Mesenchymal stem cell (in vitro differentiated cells and primary cell): Measurements from ENCODE around the gene BACH1.

ENCODE experiments used
- DNase-seq: peaks from one replicate; pipeline ENCODE4 v3.0.0-alpha.2; 2013
- H2AFZ ChIP-seq: one replicate; pipeline ENCODE4 v1.6.1; 2013; ENCODE audit warnings: low read depth, mild to moderate bottlenecking, control low read depth, inconsistent platforms, low read length, moderate library complexity
- H2AK5ac ChIP-seq: 2 replicates; pipeline ENCODE4 v1.6.1; 2013; ENCODE audit warnings: low read length, moderate library complexity, mild to moderate bottlenecking, inconsistent platforms; ENCODE audit not compliant: severe bottlenecking
- H2BK120ac ChIP-seq: one replicate; pipeline ENCODE4 v1.6.1; 2013; ENCODE audit warnings: low read depth, mild to moderate bottlenecking, inconsistent platforms, low read length, moderate library complexity
- H2BK12ac ChIP-seq, 2 experiments: one replicate each; pipeline ENCODE4 v1.6.1; 2013; ENCODE audit warnings: inconsistent platforms in 2 of 2, low read length in 2 of 2, mild to moderate bottlenecking in 2 of 2, moderate library complexity in 2 of 2, control low read depth in 1 of 2
- H2BK15ac ChIP-seq: one replicate; pipeline ENCODE4 v1.6.1; 2013; ENCODE audit warnings: mild to moderate bottlenecking, low read depth, inconsistent platforms; ENCODE audit not compliant: poor library complexity, severe bottlenecking
- H2BK5ac ChIP-seq: 2 replicates; pipeline ENCODE4 v1.6.1; 2013; ENCODE audit warnings: low read depth, mild to moderate bottlenecking, low read length, control low read depth, inconsistent platforms; ENCODE audit not compliant: poor library complexity, severe bottlenecking
- H3K14ac ChIP-seq, 2 experiments: one replicate each; pipeline ENCODE4 v1.6.1; 2013; ENCODE audit warnings: inconsistent platforms in 2 of 2, low read length in 2 of 2, control low read depth in 1 of 2, mild to moderate bottlenecking in 1 of 2, moderate library complexity in 1 of 2
- H3K18ac ChIP-seq, 2 experiments: one replicate each; pipeline ENCODE4 v1.6.1; 2013; ENCODE audit warnings: inconsistent platforms in 2 of 2, low read length in 2 of 2, control low read depth in 1 of 2, low read depth in 1 of 2, mild to moderate bottlenecking in 1 of 2
- H3K23ac ChIP-seq, 2 experiments: one replicate each; pipeline ENCODE4 v1.6.1; 2013; ENCODE audit warnings: inconsistent platforms in 2 of 2, low read length in 2 of 2, mild to moderate bottlenecking in 2 of 2, moderate library complexity in 2 of 2, control low read depth in 1 of 2
- H3K27ac ChIP-seq: 2 replicates; pipeline ENCODE4 v1.5.1; 2013; ENCODE audit warnings: mild to moderate bottlenecking, moderate library complexity, low read length, control low read depth, inconsistent platforms; ENCODE audit not compliant: poor library complexity, severe bottlenecking
- H3K27me3 ChIP-seq, 2 experiments: 2 replicates each; pipeline versions ENCODE4 v1.6.1 to v1.7.0; 2013; ENCODE audit warnings: low read length in 2 of 2, mild to moderate bottlenecking in 2 of 2, moderate library complexity in 2 of 2, control low read depth in 1 of 2, inconsistent platforms in 1 of 2; ENCODE audit not compliant: control insufficient read depth in 1 of 2, insufficient read depth in 1 of 2
- H3K36me3 ChIP-seq, 2 experiments: 2 replicates each; pipeline versions ENCODE4 v1.6.1 to v1.7.0; 2013; ENCODE audit warnings: low read length in 2 of 2, control low read depth in 1 of 2, inconsistent platforms in 1 of 2, low read depth in 1 of 2, mild to moderate bottlenecking in 1 of 2; ENCODE audit not compliant: insufficient read depth in 2 of 2, control insufficient read depth in 1 of 2
- H3K4ac ChIP-seq, 2 experiments: one replicate each; pipeline ENCODE4 v1.6.1; 2013; ENCODE audit warnings: inconsistent platforms in 2 of 2, low read length in 2 of 2, mild to moderate bottlenecking in 2 of 2, moderate library complexity in 2 of 2, control low read depth in 1 of 2, low read depth in 1 of 2
- H3K4me1 ChIP-seq: 2 replicates; pipeline ENCODE4 v1.6.1; 2013; ENCODE audit warnings: low read depth, low read length, control low read depth; ENCODE audit not compliant: control insufficient read depth, insufficient read depth
- H3K4me2 ChIP-seq: 2 replicates; pipeline ENCODE4 v1.6.1; 2013; ENCODE audit warnings: low read length, mild to moderate bottlenecking, inconsistent platforms; ENCODE audit not compliant: poor library complexity, severe bottlenecking
- H3K4me3 ChIP-seq, 2 experiments: 2 replicates each; pipeline versions ENCODE4 v1.5.1 to v1.7.0; 2013; ENCODE audit warnings: low read length in 2 of 2, mild to moderate bottlenecking in 2 of 2, control low read depth in 1 of 2, low read depth in 1 of 2; ENCODE audit not compliant: insufficient read depth in 1 of 2
- H3K79me1 ChIP-seq: replicated peaks from 2 replicates; pipeline ENCODE4 v1.6.1; 2013; ENCODE audit warnings: mild to moderate bottlenecking, control low read depth, low read length, inconsistent platforms; ENCODE audit not compliant: poor library complexity, severe bottlenecking
- H3K9ac ChIP-seq: 2 replicates; pipeline ENCODE4 v1.7.0; 2013; ENCODE audit warnings: mild to moderate bottlenecking, low read length, moderate library complexity
- H3K9me3 ChIP-seq: 2 replicates; pipeline ENCODE4 v1.7.0; 2013; ENCODE audit warnings: mild to moderate bottlenecking, low read length; ENCODE audit not compliant: control insufficient read depth
- H4K8ac ChIP-seq: one replicate; pipeline ENCODE4 v1.6.1; 2013; ENCODE audit warnings: inconsistent platforms, mild to moderate bottlenecking, low read length, moderate library complexity
- H4K91ac ChIP-seq: one replicate; pipeline ENCODE4 v1.6.1; 2013; ENCODE audit warnings: mild to moderate bottlenecking, low read length, inconsistent platforms
- WGBS: methylation state at CpG from one replicate; pipeline ENCODE4 v1.1.7; 2013; ENCODE audit warnings: mixed read lengths; 5-methylcytosine and 5-hydroxymethylcytosine counted together

Gene BACH1

DNA sequence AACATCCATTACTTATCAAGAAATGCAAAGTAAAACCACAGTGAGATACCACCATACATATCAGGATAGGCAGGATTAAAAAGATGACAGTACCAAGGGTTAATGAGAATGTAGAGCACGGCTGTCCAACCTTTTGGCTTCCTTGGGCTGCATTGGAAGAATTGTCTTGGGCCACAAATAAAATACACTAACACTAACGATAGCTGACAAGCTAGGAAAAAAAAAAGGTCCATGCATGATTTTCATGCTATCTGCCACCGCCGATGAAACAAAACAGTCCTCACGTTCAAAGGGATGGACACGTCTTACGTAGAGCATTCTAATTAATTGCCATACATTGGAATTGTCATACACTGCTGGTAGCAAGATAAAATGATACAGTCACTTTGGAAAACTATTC, 14.3 kb downstream of the BACH1 start:
- H2BK120ac ChIP-seq, result no peak overlapping the region
- no peak overlapping the region for H3K9ac ChIP-seq
- H3K18ac ChIP-seq, result no peak overlapping the region
- peaks cover 4% of the 10 kb centered on the region for H3K4me1 ChIP-seq
- H3K4me3 ChIP-seq, result no peak overlapping the region
- no peaks in the 10 kb centered on the region for H3K27me3 ChIP-seq
- no peak overlapping the region for H2BK15ac ChIP-seq
- H2BK12ac ChIP-seq, result no peak overlapping the region
- WGBS, result 100% methylated on average over 7 of the region's 7 CpGs
- peaks cover 0 to 23% of the 10 kb centered on the region in 2 experiments for H3K36me3 ChIP-seq
- H3K79me1 ChIP-seq, result no peaks in the 10 kb centered on the region
- H4K91ac ChIP-seq, result no peak overlapping the region
- no peak overlapping the region for H3K27ac ChIP-seq
- no peak overlapping the region for H3K4me2 ChIP-seq
- no peak overlapping the region for H2AFZ ChIP-seq
- no peak overlapping the region for H2BK5ac ChIP-seq
- no peak overlapping the region for H3K23ac ChIP-seq
- H4K8ac ChIP-seq, result no peak overlapping the region
- no peak overlapping the region for H2AK5ac ChIP-seq
- H3K4ac ChIP-seq, result no peak overlapping the region
- H3K9me3 ChIP-seq, result no peaks in the 10 kb centered on the region
- no peak for DNase-seq
- H3K14ac ChIP-seq, result no peak overlapping the region

DNA sequence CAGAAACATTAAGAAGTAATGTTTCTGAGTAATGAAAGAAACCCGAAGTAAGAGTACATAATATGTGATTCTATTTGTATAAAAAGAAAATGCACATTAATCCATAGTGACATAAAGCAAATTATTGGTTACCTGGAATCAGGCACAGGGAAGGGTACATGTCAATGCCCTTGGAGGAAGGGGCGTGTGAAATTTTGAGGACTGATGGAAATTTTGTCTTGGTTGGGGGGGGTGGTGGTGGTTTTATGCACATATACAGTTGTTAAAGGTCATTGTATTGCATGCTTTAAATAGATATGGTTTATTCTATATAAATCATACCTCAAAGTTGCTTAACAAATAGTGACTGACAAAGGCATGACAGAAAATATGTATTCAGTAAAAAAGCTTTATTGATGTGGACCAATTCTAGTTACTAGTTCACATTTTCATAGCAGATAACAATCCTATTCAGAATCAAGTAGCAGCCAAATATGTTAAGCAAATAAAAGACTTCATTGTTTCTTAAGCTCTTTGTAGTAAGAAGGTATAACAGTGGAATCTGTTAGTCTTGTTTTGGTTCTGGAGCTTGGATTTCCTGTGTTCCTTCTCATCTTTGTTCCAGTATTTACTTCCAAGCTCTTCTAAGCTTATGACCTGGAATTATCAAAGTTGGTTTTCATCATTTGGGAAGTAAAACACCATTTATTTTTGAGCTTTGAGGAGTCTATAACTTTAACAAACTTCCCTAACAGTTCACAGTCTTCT, 15.1 kb downstream of the BACH1 start:
- no peak overlapping the region for H2AK5ac ChIP-seq
- no peak overlapping the region for H4K8ac ChIP-seq
- H3K23ac ChIP-seq, result no peak overlapping the region
- no peak overlapping the region for H3K14ac ChIP-seq
- WGBS, result 100% methylated on average over 1 of the region's 2 CpGs
- H2BK12ac ChIP-seq, result no peak overlapping the region
- DNase-seq, result no peak
- no peak overlapping the region for H2BK120ac ChIP-seq
- no peak overlapping the region for H3K27ac ChIP-seq
- no peak overlapping the region for H2BK5ac ChIP-seq
- no peak overlapping the region for H3K18ac ChIP-seq
- H2BK15ac ChIP-seq, result no peak overlapping the region
- H3K9ac ChIP-seq, result no peak overlapping the region
- H3K4me1 ChIP-seq, result peaks cover 9% of the 10 kb centered on the region
- H4K91ac ChIP-seq, result no peak overlapping the region
- H3K9me3 ChIP-seq, result no peaks in the 10 kb centered on the region
- peaks cover 0 to 23% of the 10 kb centered on the region in 2 experiments for H3K36me3 ChIP-seq
- no peak overlapping the region for H3K4me3 ChIP-seq
- H3K27me3 ChIP-seq, result no peaks in the 10 kb centered on the region
- no peak overlapping the region for H3K4ac ChIP-seq
- H2AFZ ChIP-seq, result no peak overlapping the region
- no peaks in the 10 kb centered on the region for H3K79me1 ChIP-seq
- no peak overlapping the region for H3K4me2 ChIP-seq

DNA sequence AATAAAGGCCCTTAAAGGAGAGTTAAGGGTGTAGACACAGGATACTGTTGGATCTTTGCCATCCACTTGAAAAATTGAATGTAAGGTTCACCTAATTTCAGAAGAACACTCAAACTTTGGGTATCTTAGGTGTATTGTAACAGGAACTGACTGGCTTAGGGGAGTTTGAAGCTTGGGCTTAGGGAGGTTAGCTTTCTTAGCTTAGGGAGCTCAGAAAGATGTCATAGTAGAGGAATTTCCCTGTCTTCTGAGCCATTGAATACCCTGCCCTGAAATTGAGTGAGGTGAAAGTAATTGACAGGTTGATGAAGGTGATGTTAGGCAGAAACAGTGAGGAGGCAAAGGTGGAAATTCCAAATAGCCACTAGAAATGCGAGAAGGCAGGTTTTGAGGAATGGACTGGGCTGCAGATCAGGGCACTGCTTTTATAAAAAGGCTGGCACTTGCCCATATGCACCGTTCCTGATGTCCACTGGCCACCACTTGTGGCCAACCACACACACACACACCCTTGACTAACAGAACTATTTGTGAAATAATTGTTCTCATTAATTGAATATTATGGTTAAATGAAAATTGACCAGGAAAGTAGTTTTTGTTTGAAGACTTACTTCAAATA, 16.5 kb downstream of the BACH1 start:
- no peak overlapping the region for H2BK12ac ChIP-seq
- H3K27me3 ChIP-seq, result no peaks in the 10 kb centered on the region
- no peak overlapping the region for H3K9ac ChIP-seq
- no peak overlapping the region for H3K18ac ChIP-seq
- H3K9me3 ChIP-seq, result no peaks in the 10 kb centered on the region
- 100% methylated on average over 1 of the region's 2 CpGs for WGBS
- peaks cover 0 to 17% of the 10 kb centered on the region in 2 experiments for H3K36me3 ChIP-seq
- no peaks in the 10 kb centered on the region for H3K79me1 ChIP-seq
- DNase-seq, result no peak
- H3K4me1 ChIP-seq, result peaks cover 11% of the 10 kb centered on the region
- H3K23ac ChIP-seq, result no peak overlapping the region
- H4K8ac ChIP-seq, result peak overlapping the region; percentile 10
- H2AFZ ChIP-seq, result no peak overlapping the region
- no peak overlapping the region for H3K27ac ChIP-seq
- H4K91ac ChIP-seq, result no peak overlapping the region
- peak overlapping the region; percentile 31 for H2AK5ac ChIP-seq
- H2BK5ac ChIP-seq, result no peak overlapping the region
- H3K4me2 ChIP-seq, result no peak overlapping the region
- no peak overlapping the region for H3K4ac ChIP-seq
- no peak overlapping the region for H2BK15ac ChIP-seq
- no peak overlapping the region for H3K14ac ChIP-seq
- no peak overlapping the region for H2BK120ac ChIP-seq
- H3K4me3 ChIP-seq, result no peak overlapping the region

DNA sequence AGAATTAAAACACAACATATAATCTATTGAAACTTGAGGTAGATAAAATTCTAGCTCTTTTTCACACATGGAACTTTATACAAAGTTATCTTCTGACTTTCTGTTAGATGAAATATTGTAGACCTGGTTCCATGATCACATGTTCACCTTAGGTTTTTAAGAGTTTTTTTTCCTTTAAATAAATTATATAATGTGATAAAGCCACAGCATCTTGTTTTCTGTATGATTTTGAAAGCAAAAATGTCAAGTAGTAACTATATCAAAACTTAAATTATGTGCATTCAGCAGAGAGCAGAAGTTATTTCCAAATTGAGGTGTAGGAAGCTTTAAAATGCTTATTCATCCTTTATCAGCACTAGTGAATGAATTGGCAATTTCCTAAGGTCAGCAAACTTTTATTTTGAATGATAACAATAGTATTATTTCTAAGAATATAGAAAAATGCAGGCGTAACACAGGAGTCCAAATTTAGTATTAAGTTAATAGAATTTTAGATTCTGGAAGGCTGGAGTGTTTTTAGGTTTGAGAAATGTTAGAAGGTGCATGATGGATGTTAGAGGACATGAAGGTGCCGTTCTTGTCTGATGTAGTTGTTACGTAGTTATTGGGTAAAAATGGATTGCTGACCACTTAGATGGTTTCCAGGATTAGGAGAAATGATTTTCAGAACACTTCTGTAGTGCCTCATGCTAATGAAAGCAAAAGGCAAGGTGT, 17.5 kb downstream of the BACH1 start:
- Histone ChIP-seq H2BK15ac (no peak overlapping the region), H3K27me3 (no peaks in the 10 kb centered on the region), H3K36me3 (peaks cover 1 to 16% of the 10 kb centered on the region in 2 experiments), H3K4me1 (peaks cover 11% of the 10 kb centered on the region), H3K4ac (no peak overlapping the region), H2BK120ac (no peak overlapping the region), H3K27ac (no peak overlapping the region), H3K9ac (no peak overlapping the region), H2AK5ac (no peak overlapping the region), H2BK5ac (no peak overlapping the region), H2BK12ac (no peak overlapping the region), H3K23ac (no peak overlapping the region), H4K91ac (no peak overlapping the region), H4K8ac (no peak overlapping the region), H3K4me3 (no peak overlapping the region), H3K14ac (no peak overlapping the region), H2AFZ (no peak overlapping the region), H3K18ac (no peak overlapping the region), H3K4me2 (no peak overlapping the region), H3K79me1 (no peaks in the 10 kb centered on the region), H3K9me3 (no peaks in the 10 kb centered on the region)
- DNase-seq, result no peak
- WGBS, result 97% methylated on average over 3 of the region's 3 CpGs
